CD4-positive, alpha-beta T cell treated with Interleukin-4 for 1 hour (primary cell): ENCODE results near the gene CACNA2D1.

Experiments used
- DNase-seq, 2 donors: peaks; one replicate each; pipeline ENCODE4 v3.0.0-alpha.2; 2020 to 2022

Gene CACNA2D1

GRCh38 chr7:82270870-82271269 is 172.7 kb downstream of the CACNA2D1 start:
- DNase-seq, result no peak

DNA sequence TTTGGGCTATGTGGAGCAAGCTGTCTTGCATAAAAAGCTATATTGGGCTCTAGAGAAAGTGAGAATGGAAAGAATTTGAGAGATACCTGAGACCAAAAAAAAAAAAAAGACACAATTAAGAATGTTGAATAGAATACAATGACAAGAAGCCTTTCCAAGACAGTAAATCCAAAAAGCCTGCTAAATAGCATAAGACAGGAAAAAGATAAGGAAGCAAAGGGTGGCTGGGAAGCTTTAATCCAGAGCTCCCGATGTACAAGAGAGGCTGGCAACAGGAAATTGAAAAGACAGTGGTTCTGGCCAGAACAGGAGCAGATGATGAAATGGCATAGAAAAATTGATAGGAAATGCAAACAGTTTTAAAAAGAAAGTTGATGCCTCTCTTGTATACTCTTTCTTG is 174.9 kb downstream of the CACNA2D1 start:
- no peak for DNase-seq

- DNase-seq, result no peak
Measured at GRCh38 chr7:82266081-82266480, 177.5 kb downstream of the CACNA2D1 start.

GRCh38 chr7:82264783-82265305 is 178.7 kb downstream of the CACNA2D1 start:
- DNase-seq, result no peak

GRCh38 chr7:82263920-82264782 is 179.4 kb downstream of the CACNA2D1 start:
- DNase-seq, result no peak

DNA sequence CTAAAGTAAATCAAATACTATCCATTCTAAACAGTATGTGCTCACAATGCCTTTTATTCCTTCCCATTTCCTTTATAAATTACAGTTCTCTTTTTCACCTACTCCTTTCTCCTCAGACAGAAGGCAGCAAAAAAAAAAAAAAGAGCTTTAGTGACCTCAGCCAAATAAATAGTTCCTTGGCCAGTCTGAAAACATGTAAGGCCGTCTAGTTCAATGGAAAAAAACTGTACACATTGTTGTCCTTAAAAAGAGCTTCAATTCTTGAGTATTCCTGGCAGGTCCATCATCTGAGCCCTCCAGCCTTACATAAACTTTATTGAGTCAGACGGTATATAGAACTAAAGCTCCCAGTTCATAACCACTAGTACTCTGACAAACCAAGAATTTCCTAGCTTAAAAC is 185.4 kb downstream of the CACNA2D1 start:
- DNase-seq, result no peak

DNA sequence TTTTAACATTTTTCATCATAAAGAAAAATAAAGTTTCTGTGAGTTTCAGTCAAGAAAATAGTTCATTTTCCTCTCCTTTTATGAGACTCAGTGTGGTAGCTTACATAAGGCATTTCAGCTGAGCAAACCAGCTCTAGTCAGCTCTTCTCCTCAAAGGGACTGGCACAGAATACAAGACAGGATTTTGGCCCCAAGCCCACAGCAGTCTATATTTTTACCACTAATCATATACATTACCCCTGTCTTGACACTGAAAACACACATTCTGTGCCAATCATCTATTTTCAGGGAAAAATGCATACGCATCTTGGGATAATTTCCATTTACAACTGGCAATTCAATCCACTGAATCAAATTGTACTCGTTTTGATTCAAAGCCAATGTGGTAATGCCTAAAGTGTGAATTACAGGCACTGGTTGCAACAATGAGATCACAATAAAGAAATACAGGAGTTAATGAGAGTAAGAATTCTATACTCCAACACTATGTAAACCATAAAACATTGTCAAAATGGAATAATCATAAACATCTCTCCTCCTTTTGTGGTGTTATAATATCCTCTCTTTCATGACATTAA is 186.4 kb downstream of the CACNA2D1 start:
- DNase-seq, result no peak

- no peak for DNase-seq
Measured at GRCh38 chr7:82255706-82256105, 187.9 kb downstream of the CACNA2D1 start.

DNA sequence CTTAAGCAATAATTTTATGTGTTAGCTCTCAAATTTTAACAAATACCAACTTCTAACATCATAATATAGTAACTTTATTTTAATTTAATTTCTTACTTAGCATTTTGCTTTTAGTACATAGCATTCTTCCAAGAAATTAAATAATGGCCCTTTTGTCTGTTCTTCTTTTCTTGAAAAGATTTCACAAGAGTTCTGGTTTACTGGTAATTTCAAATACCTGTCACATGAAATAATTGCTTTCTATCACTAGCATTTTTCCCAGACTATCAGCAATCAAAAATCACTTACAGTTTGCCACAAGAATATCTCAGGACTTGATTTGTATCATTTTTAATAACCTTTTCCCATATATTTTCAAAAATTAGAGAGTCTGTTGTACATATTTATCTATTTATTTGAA is 193.0 kb downstream of the CACNA2D1 start:
- DNase-seq, result no peak

- DNase-seq, result no peak
Measured at GRCh38 chr7:82249979-82250378, 193.6 kb downstream of the CACNA2D1 start.

- DNase-seq, result no peak
Measured at GRCh38 chr7:82247814-82248433, 195.7 kb downstream of the CACNA2D1 start.

GRCh38 chr7:82244947-82245517 is 198.5 kb downstream of the CACNA2D1 start:
- no peak for DNase-seq

DNA sequence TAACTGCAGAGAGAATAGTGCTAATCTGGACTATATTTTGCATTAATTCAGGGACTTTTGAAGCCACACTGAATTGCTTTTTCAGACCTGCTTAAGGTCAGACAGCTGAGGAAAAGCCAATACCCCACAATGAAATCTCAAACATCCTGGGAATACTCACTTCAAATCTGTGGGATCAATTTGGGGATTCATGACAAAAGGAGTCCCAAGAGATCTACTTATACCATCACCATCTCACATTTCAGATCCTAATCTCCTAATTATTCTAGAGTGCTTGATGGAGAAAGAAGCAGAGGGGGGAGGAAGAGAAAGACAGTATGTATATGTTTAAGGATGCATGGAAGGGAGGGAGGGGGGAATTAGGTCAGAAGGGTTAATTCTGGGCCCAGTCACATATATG is 202.2 kb downstream of the CACNA2D1 start:
- DNase-seq, result no peak

DNA sequence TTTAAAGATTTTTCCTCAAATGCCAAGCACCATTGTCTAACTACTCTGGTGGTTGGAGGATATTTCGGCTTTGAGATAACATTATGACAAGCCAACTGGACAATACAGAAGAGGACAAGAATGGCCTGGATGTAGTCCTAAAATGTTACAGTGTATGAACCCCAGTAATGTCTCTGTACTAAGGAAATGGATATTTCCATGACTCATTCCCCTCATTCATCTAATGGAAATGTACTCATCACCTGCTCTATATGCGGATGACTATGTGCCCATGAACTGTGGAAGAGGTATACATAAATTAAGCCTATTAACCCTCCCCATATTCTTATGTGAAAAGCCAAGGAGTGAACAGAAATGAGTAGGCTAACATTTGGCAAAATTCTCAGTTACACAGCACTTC is 207.9 kb downstream of the CACNA2D1 start:
- DNase-seq, result no peak

DNA sequence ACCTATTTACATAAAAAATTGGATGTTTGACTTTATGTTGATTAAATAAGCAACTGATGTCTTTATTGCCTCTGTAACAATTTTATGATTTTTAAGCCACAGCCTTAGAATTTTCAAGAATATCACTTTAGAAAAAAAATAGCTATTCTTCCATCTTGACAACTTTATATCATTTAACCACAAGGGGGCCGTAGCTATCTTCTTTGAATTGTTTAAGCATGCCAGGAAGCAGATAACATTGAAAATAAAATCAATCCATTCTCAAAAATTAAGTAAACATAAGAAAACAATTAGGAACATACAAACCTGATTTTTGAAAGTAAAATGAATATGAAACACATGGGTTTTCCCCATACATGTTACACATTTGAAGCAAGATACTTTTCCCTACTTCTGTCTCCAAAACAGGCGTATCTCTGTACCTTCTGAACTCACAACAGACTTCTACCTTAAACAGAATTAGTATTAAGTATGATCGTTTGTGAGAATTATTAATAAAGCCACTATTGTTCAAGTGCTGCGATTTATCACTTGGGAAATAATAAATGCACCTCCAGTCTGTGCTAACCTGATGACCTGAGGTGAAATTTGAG is 209.0 kb downstream of the CACNA2D1 start:
- no peak for DNase-seq

DNA sequence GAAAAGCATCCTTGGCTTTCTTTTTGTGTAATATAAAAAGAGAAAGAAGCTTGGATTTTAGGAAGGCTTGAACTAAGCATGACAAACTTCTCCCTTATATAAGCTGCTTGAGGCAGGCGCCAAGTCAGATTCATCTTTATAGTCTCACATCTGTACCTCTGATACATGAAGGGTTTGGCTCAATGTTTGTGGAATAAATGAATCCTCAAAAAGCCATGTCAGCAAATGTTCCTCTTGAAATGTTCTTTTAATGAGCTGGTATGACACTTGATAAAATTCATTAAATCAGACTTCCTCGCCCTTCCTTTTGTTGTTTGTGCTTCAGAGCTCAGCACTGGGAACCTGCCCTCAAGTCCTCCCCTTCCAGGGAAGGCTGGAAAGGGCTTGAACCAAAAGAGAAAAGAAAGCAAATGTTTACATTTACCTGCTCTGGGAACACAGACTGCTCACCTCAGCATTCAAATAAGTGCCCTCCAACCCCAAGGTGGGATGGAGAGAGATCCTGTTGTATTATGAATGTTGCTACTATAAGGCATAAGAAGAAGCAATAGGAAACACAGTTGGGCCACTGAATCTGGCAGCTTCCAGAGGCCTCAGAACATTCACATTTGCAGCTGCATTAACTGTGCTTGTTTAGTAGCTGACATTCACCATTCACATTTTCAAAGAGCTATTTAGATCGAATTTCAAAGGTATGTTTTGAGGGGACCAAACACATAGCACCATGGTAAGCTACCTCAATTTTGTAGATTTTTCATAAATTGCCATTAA is 212.6 kb downstream of the CACNA2D1 start:
- no peak for DNase-seq

DNA sequence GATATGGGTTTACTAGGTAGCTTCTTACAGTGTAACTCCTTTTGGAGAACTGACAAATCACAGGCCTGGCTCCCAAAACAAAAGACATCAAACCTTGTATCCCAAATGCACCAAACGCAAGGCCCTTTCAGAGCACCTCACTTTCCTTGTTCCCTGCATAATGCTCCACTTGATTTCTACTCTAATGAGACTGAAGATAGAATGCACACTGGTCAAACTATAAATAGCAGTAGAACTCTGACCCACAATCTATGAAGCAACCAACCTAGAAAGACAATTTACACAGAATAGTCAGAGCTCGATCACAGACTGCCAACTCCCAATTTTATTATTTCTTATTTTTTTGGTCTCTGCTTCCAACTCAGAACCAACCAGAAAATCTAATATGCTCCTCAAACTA is 214.4 kb downstream of the CACNA2D1 start:
- DNase-seq, result no peak

- no peak for DNase-seq
Measured at GRCh38 chr7:82226191-82226590, 217.4 kb downstream of the CACNA2D1 start.

DNA sequence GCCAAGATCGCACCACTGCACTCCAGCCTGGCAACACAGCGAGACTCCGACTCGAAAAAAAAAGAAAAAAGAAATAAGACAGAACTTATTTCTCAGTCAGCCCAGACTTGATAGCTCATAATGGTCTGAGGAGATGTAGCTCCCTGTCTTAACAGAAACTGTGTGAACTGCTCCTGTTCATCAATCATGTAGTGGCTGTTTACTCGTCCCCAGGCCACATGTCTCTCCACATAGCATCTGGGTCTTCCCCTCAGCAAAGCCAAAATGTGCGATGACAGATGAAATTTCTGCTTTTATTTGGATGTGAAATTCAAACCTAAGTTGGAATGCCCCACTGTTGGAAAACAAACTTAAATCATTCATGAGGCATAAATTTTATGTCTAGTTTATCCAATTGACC is 219.0 kb downstream of the CACNA2D1 start:
- DNase-seq, result no peak

DNA sequence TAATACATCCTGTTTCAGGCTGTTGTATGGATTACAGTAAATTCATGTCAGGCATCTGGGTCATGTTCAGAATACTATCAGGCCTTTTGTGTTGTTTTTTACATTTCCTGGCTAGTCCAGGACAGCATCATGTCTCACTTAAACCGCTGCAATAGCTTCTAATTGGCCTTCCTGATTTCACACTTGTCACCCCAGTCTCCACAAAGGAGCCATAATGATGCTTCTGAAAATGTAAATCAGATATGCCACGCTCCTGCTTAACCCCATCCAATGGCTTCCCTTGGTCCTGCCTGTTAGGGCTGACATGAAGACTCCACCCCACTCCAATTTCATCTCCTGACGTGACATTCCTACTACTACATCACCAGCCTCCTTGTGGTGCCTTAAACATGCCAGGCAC is 220.0 kb downstream of the CACNA2D1 start:
- DNase-seq, result no peak

DNA sequence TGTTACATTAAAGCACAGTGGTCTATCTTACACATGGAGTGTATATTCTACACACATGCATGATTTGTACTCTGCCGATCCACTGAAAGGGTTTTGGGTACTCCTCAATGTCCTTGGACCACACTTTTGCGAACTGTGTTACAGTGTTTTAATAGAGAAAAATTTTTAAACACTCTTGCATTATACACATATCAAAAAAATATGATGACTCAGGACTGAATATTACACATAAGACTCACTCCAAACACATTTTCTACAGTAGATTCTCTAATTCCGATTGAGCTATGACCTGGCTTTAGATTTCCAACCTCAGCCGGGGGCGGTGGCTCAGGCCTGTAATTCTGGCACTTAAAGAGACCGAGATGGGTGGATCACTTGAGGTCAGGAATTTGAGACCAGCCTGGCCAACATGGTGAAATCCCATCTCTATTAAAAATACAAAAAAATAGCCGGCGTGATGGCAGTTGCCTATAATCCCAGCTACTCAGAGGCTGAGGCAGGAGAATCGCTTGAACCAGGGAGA is 222.4 kb downstream of the CACNA2D1 start:
- no peak for DNase-seq

DNA sequence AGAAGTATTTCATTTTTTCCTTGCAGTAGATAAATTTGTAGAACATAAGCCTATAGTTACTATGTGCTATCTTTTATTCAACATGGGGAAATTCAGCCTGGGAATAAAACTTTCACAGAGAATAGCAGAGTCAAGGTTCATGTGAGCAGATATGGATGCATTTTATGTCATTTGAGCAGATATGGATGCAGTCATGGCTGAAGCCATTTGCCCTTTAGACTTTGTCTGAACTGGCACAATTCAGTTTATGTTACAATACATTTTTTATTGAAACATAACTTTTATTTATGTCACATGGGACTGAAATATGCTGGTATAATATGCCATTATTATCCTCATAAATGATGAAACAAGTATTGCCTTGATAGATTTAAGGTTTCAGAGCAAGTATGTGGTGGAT is 231.1 kb downstream of the CACNA2D1 start:
- no peak for DNase-seq
